ENCODE results near the gene MBLAC2.

- TF ChIP-seq CTCF (conservative IDR thresholded peaks at IDR 0.05) (no peak), ZFX (IDR thresholded peaks at IDR 0.05) (no peak)
Measured at GRCh38 chr5:90479611-90480385, 5.2 kb upstream of the MBLAC2 start.

Measured in C4-2B (cell line).